NCI-H2081 (cell line): ENCODE measurements around the gene MEF2D.
A peak's percentile ranks its signal among the peaks of the same experiment; 100 is the strongest.

Experiments used
- DNase-seq, 2 experiments: peaks; one replicate each; lab custom pipeline; 2025; lab: John Stamatoyannopoulos, UW

Gene MEF2D

DNA sequence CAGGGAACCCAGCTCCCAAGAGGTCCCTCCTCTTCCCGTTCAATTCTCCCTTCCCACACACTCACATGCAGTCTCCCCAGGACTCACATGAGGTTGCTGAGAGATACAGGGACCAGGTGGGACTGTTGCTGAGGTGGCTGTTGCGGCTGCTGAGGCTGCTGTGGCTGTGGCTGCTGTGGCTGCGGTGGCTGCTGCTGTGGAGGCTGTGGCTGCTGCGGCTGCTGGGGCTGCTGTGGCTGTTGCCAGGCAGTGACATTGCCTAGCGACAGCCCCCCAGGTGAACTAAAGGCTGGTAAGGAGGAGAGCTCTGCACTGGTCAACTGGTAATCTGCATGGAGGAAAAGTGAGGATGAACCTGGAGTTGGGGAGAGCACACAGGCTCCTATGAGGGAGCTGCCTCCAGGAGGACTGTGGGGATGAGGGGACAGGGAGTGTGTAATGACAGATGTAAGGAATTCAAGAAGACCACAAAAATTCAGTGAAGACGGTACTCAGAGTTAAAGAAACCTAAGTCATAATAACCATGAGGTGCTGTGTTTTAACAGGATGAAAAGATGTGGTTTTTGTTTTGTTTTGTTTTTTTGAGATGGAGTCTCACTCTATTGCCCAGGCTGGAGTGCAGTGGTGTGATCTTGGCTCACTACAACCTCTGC lies 31.8 kb downstream of the MEF2D start:
- no peak for DNase-seq

DNA sequence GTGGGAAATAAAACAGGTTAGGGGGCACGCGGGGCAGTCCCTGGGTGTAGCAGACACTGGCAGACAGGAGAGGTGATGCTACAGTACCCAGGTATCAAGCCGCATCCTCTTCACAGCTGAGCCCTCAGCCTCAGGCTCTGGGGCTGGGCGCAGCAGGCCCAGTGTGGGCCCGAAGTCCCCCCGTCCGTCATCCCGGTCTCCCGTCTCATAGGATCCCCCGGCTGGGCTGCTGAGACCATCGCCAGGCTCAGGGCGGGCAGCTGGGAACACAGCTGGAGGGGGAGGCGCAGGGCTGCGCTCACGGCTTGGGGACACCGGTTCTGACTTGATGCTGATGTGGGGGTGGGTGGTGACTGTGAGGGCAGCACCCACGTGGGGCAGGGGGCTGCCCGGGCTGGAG lies 32.7 kb downstream of the MEF2D start:
- DNase-seq: no peak

DNA sequence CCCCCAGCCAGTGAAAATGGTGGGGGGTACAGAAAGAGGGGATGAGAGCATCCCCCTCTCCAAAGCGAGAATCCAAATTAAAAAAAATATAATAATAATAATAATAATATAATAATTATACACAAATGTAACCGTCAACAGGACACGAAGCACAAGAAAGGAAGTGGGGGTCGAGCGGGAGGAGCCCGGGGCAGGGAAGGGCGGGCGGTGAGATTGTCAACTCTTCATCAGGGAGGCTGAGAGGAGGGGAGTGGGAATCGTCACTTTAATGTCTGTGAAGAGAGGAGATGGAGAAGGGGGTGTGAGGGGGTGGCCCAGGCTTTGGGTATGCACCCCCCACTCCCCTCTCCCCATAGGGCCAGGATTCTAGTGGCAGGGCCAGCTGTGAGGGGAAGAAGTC lies 33.2 kb downstream of the MEF2D start:
- DNase-seq: no peak

- peak in 1 of 2 experiments; percentile 29 for DNase-seq
Observed at GRCh38 chr1:156465747-156466365, 34.7 kb downstream of the MEF2D start.

DNA sequence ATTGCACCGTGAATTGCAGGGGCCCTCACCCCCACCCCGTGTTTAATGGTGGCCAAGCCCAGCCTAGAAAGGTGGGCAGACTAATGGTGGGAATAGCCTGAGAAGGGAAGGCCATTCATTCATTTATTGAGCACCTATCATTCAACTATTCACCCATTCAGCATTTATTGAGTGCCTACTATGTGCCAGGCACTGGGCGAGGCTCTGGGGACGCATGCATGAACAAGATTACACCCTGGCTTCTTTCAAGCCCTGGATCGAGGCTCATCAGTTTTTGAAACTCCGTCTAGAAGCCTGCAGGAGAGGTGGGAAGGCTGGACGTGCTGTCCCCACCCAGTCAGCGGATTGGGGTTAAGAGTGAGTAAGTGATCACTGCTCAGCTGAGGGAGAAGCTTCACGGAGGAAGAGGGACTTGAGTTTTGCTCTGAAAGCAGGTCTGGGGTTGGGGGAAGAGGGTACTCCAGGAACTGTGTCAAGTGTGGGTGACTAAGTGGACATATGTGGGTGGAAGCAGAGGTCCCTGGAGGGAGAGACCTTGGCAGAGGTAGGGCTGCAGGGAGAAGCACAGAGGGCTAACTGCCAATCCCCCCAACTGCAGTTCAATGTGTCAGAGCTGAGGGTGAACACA lies 35.6 kb downstream of the MEF2D start:
- DNase-seq: no peak

DNA sequence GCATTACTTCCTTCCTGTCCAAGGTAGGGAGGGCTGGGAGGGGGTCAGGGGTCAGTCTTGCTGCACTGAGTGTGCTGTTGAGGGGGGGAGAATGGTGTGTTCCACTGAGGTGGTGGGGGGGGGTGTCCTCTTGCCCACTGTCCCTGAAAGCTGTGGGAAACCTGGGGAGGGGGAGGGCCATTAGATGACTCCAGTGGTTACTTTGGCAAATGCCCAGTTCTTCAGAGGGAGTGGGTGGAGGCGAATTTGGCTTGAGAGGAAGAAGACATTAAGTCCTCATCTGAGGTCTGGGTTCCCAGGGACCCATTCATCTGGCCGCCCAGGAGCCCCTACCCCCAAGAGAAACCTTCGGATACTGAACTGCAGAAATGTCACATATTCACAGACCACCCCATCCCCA lies 36.2 kb downstream of the MEF2D start:
- DNase-seq: no peak

GRCh38 chr1:156463874-156464273 lies 36.7 kb downstream of the MEF2D start:
- DNase-seq: no peak

GRCh38 chr1:156462954-156463795 lies 37.4 kb downstream of the MEF2D start:
- no peak for DNase-seq

- DNase-seq: no peak
Observed at GRCh38 chr1:156461781-156462647, 38.6 kb downstream of the MEF2D start.

DNA sequence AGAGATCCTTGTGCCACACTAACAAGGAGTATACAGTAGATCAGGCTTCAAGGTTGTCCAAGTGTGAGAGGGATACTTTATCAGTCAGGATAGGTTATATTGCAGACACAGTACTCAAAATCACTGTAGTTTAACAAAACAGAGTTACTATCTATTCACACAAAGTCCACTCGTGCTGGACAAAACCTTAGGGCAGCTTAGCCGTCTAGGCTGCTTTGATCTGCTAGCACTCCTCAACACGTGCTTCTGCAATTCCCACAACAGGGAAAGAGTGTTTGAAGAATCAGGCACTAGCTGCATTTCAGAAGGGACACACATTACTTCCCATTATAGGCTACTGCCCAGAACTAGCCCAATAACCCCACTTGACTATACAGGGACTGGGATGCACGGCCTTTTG lies 39.5 kb downstream of the MEF2D start:
- no peak for DNase-seq

DNA sequence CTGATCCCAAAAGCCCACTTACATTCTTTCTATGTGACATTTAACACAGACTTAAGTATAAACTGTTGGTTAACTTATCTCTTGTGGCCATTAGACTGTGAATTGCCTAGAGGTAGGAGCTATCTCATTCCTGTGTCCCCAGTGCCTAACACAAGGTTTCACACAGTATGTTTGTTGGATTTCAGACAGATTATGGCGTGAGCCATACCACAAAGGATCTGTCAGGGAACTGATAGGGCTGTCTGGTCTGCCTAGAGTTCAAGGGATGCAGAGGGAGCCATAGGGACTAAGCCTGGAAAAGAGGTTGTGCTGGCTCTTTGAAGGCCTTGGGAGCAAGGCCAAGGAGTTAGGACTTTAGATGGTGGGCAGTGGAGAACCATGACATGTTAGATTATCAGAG lies 40.0 kb downstream of the MEF2D start:
- no peak for DNase-seq

- DNase-seq: no peak
Observed at GRCh38 chr1:156458181-156458503, 42.4 kb downstream of the MEF2D start.

DNA sequence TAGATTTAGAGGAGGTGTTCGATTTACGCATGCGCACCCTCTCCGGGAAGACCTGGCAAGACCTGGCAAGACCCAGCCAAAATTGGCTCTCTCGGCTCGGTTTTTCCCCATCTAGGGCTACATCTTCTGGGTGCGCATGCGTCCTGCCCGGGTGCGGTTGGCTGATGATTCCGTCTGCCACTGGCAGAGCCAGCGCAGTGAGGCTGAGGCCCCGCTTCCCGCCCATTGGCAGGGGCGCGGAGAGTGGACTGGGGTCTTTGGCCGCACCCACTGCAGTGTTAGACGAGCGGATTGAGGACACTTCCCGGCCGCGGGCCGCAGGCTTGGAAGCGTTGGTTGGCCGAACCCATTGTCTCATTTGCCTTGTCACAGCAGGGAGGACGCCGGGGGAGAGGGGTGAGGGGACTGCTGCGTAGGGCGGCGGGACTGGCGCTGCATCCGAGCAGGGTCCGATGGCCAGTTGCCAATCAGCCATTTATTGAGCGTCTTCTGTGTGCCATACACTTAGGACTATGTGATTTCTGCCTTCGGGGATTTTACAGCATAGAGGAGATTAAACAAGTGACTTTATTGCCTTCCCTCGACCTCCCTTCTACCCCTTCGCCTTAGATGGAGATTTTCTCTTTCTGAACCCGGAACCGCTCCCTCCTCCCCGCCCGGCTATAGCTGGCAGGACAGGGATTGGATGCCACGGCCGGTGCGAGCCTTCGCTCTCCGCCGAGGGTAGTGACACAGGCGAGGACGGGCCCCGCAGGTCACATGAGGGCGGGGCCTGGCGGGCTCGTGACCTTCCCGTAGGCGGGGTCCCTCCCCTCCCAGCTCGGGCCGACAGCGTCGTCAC lies 43.7 kb downstream of the MEF2D start:
- DNase-seq: peak; percentile 100

DNA sequence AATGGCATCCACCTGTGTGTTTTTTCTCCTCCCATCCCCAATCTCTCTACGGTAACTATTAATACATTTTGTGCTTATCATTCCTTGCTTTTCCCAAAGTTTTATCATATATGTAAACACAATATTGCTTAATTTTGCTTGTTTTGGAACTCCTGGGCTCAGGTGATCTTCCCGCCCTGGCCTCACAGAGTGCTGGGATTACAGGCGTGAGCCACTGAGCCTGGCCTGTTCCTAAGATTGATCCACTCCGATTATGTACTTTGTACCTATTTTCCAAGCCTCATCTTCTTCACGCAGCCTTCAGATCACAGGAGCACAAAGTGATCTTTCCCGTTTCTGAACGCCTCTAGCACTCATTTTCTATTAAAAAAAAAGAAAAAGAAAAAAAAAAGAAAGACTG lies 45.2 kb downstream of the MEF2D start:
- no peak for DNase-seq

GRCh38 chr1:156452907-156453306 lies 47.7 kb downstream of the MEF2D start:
- DNase-seq: no peak

GRCh38 chr1:156451505-156452160 lies 48.9 kb downstream of the MEF2D start:
- DNase-seq: no peak

- no peak for DNase-seq
Observed at GRCh38 chr1:156448134-156448967, 52.2 kb downstream of the MEF2D start.

GRCh38 chr1:156445789-156446263 lies 54.7 kb downstream of the MEF2D start:
- peak; percentile 92 for DNase-seq

GRCh38 chr1:156444407-156445001 lies 56.1 kb downstream of the MEF2D start:
- peak; percentile 30 to 63 for DNase-seq
